ENCODE results near the gene WDR1.

GRCh38 chr4:10081218-10081606, 35.4 kb downstream of the WDR1 start:
- TF ChIP-seq, protein P1, sequence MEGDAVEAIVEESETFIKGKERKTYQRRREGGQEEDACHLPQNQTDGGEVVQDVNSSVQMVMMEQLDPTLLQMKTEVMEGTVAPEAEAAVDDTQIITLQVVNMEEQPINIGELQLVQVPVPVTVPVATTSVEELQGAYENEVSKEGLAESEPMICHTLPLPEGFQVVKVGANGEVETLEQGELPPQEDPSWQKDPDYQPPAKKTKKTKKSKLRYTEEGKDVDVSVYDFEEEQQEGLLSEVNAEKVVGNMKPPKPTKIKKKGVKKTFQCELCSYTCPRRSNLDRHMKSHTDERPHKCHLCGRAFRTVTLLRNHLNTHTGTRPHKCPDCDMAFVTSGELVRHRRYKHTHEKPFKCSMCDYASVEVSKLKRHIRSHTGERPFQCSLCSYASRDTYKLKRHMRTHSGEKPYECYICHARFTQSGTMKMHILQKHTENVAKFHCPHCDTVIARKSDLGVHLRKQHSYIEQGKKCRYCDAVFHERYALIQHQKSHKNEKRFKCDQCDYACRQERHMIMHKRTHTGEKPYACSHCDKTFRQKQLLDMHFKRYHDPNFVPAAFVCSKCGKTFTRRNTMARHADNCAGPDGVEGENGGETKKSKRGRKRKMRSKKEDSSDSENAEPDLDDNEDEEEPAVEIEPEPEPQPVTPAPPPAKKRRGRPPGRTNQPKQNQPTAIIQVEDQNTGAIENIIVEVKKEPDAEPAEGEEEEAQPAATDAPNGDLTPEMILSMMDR (conservative IDR thresholded peaks at IDR 0.05 in 1 of 2, IDR thresholded peaks at IDR 0.05 in 1 of 2; ENCODE audit: low read depth in 1 of 2, low read length in 2 of 2) = no peak
- no peak for TF ChIP-seq EZH2 (IDR thresholded peaks at IDR 0.05; ENCODE audit: low read length, missing control alignments)
